ENCODE measurements around the gene SMIM32.

Gene SMIM32

DNA sequence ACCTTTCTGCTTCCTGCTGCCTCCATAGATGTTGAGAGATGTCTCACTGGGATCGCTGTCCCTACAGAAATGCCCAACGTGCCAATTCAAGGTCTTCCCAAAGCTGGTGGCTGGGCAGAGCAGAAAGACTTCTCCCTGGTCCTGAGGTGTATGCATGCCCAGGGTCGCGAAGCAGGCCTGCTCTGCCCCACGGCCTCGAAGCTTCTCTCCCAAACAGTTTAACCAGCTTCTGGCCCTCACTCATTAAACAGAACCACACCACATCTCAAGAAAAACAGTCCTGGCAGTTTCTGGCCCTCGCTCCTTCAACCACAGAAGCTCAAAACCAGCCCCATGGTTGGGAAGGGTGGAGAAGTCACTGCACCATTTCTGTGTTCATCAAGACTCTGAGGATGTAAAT is 14.7 kb upstream of the SMIM32 start:
- no peak for DNase-seq (ENCODE audit: low spot score)

DNA sequence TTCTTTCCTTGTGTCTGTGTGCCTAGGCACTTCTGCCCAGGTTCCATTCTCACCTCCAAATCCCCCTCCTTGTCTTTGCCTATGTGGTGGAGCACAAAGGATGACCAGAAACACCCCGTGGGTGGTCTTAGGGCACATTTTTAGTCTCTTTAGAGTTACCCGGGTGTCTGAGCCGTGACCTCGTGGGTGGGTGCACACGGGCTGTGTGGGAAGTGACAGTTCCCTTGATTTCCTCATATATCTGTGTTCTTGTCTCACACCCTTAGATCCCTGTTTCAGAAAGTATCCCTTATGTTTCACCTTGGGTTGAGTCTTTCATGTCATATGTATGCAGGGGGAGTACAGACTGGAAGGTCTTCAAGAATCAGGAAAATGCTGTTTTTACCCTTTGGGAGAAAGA is 13.4 kb upstream of the SMIM32 start:
- no peak for DNase-seq (ENCODE audit: low spot score)

DNA sequence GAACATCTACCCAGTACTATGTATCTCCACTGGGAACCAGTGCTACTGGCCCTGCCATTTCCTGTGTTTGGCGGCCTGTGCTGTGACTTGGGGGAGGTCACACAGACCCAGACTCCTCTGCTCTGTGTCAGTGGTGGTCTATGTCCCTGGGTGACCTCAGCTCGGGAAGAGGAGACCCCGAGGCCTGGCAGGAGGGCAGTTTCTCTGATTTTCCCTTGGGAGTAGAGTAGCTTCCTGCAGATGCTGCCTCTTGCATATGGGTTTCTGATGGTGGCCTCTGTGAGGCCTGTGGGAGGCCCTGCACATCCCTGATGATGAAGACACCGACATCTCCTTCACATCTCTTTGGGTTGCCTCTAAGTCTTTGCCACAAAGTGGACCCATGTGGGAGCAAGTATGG is 13.0 kb upstream of the SMIM32 start:
- DNase-seq (ENCODE audit: low spot score): no peak

DNA sequence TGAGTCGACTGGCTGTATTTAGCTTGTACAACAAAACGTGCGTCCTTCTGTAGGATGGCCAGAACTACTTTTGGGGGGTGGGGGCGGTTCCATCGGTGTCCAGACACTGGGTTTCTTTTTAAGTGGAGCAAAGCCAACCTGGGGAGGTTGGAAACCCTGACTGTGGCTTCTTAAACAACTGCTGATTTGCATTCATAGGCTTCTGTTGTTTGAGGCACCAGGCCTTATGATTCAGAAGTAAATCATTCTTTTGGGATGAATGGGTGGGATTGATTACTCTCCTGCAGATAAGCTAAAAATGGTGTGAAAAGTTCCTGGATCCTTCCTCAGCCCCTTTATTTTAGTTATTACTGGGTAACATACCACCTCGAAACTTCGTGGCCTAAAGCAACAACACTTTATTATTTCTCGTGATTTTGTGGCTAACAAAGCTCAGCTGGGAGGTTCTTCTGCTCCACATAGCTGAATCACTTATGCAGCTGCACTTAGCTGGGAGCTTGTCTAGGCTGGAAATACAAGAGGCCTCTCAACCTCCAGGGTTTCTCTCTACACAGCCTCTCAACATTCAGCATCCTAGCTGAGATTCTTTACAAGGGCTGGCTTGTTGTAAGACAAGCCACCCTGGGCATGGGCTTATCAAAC is 12.2 kb upstream of the SMIM32 start:
- no peak for DNase-seq (ENCODE audit: low spot score)

DNA sequence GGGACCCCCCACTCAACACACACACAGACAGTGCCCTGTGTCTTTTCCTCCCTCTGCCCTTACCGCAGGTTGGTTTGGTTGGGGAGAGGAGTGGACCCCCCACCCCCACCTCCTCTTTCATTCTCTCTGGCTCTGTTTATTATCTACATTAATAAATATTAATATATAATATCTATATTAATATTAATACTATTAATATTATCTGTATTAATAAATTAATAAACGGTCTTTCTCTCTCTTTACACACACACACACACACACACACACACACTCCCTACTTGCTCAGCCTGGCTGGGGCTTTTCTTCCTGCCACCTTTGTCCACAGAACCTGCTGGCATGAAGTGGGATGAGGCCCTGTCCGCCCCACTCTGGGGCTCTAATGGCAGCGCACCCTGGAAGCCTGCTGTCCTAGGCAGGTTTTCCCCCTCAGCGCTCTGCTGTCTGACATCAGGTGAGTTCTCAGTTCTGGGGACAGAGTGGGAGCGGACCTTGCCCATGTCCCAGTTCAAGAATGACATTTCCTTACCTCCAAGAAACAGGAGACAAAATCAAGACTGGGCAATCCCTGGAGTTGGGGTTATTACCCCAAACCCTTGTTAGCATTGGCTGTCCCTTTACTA is 10.5 kb upstream of the SMIM32 start:
- DNase-seq (ENCODE audit: low spot score): no peak

DNA sequence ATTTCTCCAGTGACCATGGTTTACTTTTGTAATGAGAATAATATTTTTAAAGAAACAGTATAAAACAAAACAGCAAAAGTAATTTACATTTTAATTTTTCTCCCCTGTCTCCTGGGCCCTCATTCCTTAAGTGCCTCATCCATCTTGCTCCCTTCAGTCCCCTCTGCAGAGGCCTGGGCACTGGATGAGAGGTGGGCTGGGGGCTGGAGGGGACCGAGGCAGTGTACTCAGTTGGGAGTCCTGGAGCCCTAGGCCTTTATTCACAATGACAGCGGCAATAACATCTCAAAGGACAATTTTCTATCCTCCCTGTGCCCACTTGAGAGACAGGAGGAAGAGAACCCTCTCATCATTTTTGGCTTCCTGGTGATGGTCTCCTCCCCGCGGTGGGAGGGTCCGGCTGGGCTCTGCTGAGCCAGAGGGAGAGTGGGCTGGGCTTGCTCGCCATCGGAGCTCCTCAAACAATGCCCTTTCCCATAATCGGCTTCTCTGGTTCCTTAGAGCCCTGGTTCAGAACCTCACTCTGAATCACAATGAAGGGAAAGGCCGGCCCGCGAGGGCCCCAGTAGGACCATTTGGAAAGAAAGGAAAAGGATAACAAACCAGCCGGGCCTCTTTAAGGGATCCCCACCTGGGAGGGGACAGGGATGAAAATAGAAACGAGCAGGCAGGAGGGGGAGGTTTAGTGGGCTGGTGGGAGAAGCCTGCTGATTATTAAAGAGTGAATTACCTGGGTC is 9.7 kb upstream of the SMIM32 start:
- DNase-seq (ENCODE audit: low spot score): no peak

DNA sequence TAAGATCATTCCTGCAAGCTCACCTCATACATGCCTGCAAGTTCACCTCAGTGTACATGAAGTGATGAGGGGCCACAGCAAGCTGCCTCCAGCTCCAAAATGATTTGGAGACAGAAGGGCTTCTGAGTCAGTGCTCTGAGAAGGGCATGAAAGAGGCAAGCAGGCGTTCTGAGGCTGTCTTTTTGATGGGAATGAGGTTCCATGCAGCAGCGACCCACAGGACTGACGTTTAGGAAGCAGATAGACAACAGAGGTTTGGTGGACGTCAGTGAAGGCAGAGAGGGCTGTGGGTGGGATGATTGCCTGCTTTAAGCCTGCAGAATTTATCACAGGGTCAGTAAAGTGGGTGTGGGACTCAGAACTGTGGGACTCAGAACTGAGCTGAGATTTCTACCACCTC is 8.9 kb upstream of the SMIM32 start:
- DNase-seq (ENCODE audit: low spot score): no peak

DNA sequence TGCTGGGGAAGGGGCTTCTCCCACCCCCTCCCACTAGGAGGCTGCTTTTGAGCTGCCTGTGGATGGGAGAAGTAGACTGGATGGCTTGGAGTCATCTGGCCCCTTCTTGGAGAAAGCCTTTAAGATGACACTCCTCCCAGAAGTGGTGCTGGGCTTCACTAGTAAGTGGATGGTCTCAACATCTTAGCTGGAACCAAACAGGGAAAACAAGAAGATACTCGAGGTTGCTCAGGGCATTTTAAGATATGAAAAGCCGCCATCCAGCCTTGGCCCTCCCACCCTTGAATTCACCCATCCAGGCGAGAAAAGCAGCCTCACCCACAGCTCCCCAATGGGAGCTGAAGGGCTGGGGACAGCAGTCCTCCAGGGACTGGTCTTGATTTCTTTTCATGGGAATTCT is 7.8 kb upstream of the SMIM32 start:
- no peak for DNase-seq (ENCODE audit: low spot score)

DNA sequence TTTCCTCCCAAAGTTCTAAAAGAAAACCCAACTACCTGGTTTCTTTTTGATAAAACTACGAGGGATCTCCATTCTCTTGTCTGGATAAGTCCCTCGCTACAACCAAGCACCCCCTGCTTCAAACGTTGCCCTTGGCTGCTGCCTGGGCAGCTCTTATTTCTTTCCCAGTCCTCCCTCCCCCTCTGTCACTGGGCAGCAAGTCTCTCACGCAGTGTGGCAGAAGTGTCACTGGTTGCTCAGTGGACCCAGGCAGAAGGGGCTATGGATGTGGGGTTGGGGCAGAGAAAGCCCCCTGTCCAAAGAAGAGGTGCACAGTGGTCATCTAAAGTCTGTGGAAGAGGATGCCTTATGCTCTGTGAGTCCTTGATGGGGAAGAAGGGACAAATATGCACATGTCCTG is 7.2 kb upstream of the SMIM32 start:
- no peak for DNase-seq (ENCODE audit: low spot score)

DNA sequence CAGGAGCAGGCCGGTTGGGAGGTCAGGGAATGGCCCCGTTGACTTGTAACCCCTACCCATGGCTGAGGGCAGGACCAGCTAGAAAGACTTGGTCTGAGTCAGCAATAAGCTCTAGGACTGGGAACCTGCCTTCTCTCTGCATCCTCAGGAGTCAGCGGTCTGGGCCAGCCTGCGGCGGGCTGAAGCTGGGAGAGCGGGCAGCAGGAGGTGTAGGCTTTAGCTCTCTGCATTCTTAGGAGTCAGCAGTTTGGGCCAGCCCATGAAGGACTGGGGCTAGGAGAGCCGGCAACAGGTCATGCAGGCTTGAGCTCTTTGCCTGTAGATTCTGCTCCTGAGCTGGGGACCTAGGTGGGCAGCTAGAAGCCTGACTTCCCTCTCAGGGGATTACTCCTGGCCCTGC is 6.4 kb upstream of the SMIM32 start:
- DNase-seq (ENCODE audit: low spot score): no peak

DNA sequence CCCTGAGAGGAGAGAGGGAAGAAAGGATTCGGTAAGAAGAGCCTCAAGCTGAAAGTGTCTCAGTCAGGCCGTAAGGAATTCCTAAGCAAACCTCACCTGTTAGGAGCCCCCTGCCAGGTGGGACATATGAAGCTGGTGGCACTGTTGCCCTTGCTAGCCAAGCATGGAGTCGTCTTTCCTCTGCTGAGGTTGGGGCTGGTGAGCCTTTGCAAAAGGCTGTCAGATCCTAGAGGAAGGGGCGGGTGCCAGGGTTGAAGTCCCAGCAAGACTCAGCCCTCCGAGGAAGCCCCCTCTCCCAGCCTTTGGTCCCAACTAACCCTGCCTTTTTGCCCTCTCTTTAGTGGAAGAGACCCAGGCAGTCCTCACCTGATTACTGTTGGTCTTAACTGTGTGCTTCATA is 5.5 kb upstream of the SMIM32 start:
- DNase-seq (ENCODE audit: low spot score): no peak

DNA sequence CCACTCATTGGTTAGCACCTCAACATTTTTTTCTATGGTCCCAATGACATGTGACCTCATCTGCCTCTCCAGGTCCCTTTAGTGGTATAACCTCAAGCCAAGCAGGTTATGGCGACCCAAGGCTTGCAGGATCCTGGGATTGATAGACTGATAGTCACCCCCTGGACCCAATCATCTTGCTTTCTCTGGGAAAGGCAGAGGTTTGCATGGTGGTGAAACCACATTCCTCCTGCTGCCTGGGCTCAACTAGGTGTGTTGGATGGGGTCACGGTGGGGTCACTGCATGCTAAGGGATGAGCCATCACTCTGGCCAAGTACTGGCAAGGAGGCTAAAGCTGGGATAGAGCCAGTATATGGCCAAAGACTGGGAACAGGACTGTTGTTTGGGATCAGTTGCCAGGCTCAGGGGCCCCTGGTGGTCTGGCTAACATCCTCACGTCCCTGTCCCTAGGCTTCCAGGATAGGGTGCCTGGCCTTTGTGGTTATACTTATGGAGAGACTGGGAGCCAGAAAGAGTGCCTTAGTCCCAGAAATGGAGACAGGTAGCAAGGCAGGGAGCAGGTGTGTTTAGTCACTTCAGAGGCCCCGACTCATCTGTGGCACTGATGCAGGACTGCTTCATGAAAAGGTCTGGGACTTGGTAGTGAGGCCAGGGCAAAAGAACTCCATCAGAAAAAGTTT is 4.6 kb upstream of the SMIM32 start:
- no peak for DNase-seq (ENCODE audit: low spot score)

DNA sequence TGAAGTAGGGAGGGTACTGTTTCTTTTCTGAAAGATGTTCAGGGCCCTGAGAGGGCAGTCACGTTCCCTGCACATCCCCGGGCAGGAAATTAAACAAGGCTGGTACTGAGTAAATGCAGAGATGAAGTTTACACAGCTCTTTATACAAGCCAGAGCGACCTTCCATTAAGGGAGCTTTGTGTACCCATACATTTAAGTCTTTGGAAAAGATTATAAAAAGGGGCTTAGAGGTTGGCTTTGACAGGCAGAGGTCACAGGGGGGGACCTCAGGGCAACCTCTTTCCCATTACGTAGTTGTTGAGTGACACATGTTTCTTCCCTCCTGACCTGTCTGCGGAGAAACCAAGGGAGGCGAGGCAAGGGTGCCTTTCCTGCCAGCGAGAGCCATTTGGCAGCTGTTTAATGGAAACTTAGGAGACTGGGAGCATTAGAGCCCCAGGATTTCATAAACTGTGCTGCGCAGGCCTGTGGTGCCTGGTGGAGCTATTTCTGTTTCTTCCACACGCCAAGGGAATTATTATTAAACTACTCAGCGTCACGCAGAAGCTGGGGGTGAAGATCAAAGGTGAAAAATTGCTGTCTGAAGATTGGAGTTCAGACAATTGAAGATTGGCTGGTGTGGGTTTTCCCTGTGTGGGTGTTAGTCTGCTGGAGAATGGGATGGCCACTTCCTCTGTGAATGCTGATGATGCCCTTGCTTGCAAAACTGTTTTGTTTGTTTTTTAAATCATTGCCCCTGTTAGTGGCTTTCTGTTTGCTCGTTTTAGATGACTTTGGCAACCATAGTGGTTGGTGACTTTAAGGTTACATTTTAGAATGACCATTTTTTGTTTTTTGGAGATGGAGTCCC is 3.2 kb upstream of the SMIM32 start:
- no peak for DNase-seq (ENCODE audit: low spot score)

DNA sequence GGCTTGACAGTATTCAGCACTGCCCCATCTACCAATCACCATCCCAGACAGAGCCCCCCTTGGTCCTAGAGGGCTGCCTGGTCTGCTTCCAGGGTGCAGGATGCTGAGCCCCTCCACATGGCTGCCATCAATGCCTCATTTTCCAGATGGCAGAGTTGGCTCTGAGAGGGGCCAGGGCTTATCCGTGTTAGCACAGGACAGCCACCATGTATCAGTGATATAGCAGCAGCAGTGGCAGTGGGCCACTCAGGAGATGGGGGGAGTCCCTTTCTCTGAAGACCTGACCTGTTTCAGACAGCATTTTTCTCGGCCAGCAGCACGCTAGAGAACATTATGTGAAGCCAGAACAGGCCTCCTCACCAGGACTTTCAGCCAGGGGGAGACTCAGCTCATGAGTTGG is 1.6 kb upstream of the SMIM32 start:
- DNase-seq (ENCODE audit: low spot score): no peak

DNA sequence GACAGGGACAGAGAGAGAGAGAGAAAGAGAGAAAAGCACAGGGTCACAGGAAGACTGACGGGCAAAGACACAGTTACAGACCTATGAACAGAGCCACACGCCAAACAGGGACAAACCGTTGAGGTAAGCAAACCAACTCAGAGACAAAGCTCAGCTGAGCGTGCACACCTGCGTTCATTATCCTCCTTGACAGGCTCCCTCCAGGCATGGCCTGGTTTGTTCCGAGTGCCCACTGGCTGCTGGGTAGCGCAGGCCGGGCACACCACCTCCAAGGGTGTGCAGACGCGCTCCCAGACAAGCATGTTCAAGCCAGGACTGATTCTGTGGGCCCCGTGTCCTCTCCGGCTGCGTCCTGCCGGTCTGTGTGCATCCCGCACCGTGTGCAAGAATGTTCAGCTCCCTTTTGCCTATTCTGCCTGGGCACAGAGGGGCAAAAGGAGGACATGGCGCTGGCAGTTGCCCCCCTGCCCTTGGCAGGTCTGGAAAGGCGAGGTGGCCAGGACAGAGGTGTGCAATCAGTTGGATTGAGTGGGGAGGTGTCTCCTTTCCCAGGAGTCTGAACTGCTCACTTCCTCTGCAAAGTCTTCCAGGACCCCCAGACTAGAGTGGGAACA is 467 bp upstream of the SMIM32 start:
- DNase-seq (ENCODE audit: low spot score): no peak

DNA sequence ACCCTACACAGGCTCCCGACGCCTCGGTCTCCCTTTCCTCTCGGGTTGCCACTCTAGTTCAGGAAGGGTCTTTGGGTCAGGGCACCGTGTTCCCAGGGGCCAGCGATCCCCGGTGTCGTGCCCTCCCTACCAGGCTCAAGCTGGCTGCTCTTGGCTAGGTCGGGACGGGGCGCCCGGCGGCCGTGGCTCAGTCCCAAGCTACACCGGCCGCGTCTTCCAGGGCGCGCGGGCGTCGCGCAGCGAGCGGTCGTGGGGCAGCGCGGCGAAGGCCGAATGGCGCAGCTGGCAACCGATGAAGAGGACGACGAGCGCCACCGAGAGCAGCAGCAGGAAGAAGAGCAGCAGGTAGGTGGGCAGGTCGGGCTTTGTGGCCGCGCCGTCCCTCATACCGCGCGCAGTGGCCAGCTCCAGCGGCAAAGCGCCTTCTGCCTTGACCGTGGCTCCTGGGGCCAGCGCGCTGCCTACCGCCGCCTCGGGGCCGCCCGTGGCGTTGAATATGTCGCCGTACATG is 892 bp downstream of the SMIM32 start:
- DNase-seq (ENCODE audit: low spot score): no peak

DNA sequence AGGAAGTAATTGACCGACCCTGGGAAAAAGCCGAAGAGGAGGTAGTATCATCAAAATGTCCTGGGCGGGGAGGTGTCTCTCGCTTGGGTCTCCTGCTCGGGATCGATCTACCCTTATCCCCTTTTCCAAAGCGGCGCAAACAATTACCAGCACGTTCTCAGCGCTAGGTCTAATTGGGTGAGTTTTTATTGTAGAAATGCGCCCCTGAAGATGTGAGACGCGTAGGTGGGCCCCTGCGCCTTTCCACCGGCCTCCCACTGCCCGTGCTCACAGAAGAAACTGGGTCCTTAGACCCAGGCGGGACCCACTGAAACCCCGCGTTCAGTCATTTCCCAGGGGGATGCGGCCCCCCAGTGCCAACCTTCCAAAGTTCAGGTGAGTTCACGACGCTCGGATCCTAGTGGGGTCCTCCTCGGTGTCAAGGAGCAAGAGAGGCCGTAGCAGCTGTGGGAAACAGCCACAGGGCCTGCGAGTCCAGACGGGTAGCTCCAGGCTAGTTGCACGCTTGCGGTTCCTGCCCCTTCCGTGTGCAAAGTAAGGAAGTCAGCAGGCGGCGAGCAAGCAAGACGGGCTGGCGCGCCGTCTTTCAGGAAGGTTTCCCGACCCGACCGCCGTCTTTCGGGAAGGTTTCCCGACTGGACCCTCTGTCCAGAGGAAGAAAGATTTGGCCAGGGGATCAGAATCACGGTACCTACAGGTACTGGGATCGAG is 1.5 kb downstream of the SMIM32 start:
- DNase-seq (ENCODE audit: low spot score): no peak

DNA sequence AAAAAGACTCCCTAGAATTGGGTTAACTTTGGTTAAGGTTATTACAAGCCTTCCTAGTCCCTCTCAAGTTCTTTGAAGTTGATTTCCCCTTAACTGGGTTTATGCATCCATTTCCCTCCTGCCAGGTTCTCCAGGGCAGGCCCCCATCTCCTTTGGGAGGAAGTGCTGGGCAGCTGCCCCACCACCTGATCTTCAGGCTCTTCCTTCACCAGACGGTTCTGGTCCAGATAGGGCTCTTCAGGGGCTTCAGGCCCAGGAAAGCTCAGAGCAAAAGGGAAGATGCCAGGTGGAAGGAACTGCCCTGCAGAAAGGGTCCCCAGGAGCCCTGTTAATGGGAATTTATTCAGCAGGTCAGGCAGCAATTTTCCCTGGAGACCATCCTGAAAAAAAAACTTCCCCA is 2.1 kb downstream of the SMIM32 start:
- no peak for DNase-seq (ENCODE audit: low spot score)

DNA sequence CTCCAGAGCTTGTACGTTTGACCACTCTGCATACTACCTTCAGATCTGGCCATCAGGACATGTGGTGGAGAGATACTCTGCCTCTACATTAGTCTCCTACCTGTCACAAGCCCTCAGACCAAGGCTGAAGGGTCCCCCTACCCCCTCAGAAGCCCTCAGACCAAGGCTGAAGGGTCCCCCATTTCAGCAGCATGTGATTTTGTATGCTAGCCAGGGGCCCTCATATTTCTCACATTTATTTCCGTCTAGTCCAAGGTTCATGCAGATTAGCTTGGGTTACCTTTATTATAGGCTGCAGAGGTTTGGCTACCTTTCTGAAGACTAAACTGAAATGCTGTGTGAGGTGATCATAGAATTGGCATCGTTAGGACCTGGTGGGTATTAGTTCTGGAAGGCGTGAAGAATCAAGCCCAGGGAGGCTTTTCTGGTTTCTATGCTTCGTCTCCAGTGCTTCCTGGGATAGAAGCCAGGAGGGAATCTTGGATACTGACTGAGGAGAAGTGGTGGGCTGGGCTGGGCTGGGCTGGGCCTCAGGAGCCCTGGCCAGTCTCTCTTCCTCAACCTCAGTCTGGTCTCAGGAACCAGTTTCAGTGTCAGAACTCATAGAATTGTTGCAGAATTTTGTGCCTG is 2.8 kb downstream of the SMIM32 start:
- no peak for DNase-seq (ENCODE audit: low spot score)

DNA sequence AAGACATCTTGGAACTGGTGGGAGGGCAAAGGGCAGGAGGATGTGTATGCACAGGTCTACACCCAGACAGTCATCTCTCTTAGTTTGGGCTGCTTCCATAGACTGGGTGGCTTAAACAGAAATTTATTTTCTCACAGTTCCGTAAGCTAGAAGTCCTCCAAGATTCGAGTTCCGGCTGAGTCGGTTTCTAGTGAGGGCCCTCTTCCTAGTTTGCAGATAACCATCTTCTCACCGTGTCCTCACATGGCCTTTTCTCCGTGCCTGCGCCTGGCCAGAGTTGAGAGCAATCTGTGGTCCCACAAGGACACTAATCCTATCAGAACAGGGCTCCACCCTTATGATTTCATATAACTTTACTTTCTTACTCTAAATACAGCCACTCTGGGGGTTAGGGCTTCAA is 4.1 kb downstream of the SMIM32 start:
- DNase-seq (ENCODE audit: low spot score): no peak

All from LoVo (cell line).